Testis (tissue), 3 donors: ENCODE measurements around the gene MBNL3. TPM values are rescaled to one million over a fixed set of nuclear protein-coding genes. Genes with fewer than 3 reads are reported as not detected.

Experiments
- DNase-seq: peaks from one replicate; pipeline ENCODE4 v3.0.0-alpha.2; 2019
- H3K27ac ChIP-seq, 2 donors: fragments of 200-600 bp; sonication (generic); one replicate each; pipeline ENCODE4 v1.5.1; 2019
- H3K27me3 ChIP-seq: fragments of 200-600 bp; sonication (generic); one replicate; pipeline ENCODE4 v1.5.1; 2019
- H3K36me3 ChIP-seq: fragments of 200-600 bp; sonication (generic); one replicate; pipeline ENCODE4 v1.5.1; 2017; ENCODE audit warnings: low read depth; ENCODE audit errors: missing control alignments
- H3K4me1 ChIP-seq: fragments of 200-600 bp; sonication (generic); one replicate; pipeline ENCODE4 v1.5.1; 2019
- H3K4me3 ChIP-seq, 2 donors: fragments of 200-600 bp; sonication (generic); one replicate each; pipeline ENCODE4 v1.5.1; 2017 to 2019
- H3K9me3 ChIP-seq: fragments of 200-600 bp; sonication (generic); one replicate; pipeline ENCODE4 v1.5.1; 2017
- CTCF ChIP-seq, 3 experiments: fragments of 450-650 bp in 2 of 3; fragments of 200-600 bp in 1 of 3; sonication (generic) in 1 of 3; IDR thresholded peaks; one replicate each; pipeline ENCODE4 v1.5.1; 2016 to 2019; ENCODE audit warnings: antibody characterized with exemption in 3 of 3, mild to moderate bottlenecking in 2 of 3, moderate library complexity in 1 of 3
- POLR2A ChIP-seq: fragments of 450-650 bp; IDR thresholded peaks from one replicate; pipeline ENCODE4 v1.6.1; 2017; ENCODE audit warnings: antibody characterized with exemption, mild to moderate bottlenecking, moderate library complexity
- WGBS, 2 donors: methylation state at CpG; one replicate each; pipeline ENCODE4 v1.1.5; 2018; 5-methylcytosine and 5-hydroxymethylcytosine counted together
- intact Hi-C: fragments of 100-400 bp; cut with DNase I; formaldehyde crosslinking; loops from one replicate; pipeline ENCODE4 v1.15.1; 2023; ENCODE audit warnings: low total_unique reads
- polyA plus RNA-seq: library from polyadenylated mRNA; stranded (reverse); fragments of 350-450 nt; fragmentation: Illumina TruSeq; extraction: RNeasy Lipid Tissue Mini Kit (QIAGEN cat#74804); gene quantifications from one replicate; pipeline ENCODE4 v1.2.3, GENCODE V29; 2014; ENCODE audit warnings: low read depth, low replicate concordance; ENCODE audit not compliant: insufficient read depth
- total RNA-seq, 2 donors: library from RNA; depleted of rRNA; stranded (reverse); fragments of >200 nt; gene quantifications; one replicate each; pipeline ENCODE4 v1.2.3, GENCODE V29; 2016

Gene MBNL3
- total and polyA plus RNA-seq, 3 donors from 2014 or later: 86.5 to 319 (median 175) TPM

- WGBS, 2 donors: 66 to 67% methylated on average over 5 of the region's 5 CpGs
- DNase-seq: no peak
- Histone ChIP-seq H3K27ac (no peak overlapping the region), H3K36me3 (no peaks in the 10 kb centered on the region), H3K27me3 (no peaks in the 10 kb centered on the region), H3K9me3 (no peaks in the 10 kb centered on the region), H3K4me3 (no peak overlapping the region), H3K4me1 (no peaks in the 10 kb centered on the region)
- intact Hi-C loops: no loop called here
- TF ChIP-seq POLR2A (no peak), CTCF (IDR thresholded peaks at IDR 0.05) (no peak)
Measured at GRCh38 chrX:132423323-132423722, 65.5 kb downstream of the MBNL3 start.

DNA sequence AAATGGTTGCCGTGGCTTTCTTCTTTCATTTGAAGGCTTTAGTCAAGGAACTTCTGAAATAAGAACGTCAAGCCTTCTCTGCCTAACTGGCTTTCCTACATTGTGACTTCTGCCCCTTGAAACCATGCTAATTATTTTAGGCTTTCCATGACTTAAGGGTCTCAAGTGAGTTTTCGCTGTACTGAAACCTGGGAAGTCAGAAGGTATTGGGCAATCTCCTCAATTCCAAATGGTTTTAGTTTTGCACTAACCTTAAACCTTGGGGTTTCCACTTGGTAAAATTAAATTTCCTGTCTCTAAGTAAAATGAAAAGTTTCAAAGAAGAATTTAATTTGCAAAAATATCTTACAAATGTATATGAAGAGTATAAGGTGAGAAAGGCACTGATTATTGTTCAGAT is 73.8 kb downstream of the MBNL3 start:
- 93 to 97% methylated on average over 3 of the region's 3 CpGs for WGBS, 2 donors
- Histone ChIP-seq H3K9me3 (no peaks in the 10 kb centered on the region), H3K27me3 (no peaks in the 10 kb centered on the region), H3K4me1 (no peaks in the 10 kb centered on the region), H3K27ac (no peak overlapping the region), H3K36me3 (no peaks in the 10 kb centered on the region), H3K4me3 (no peak overlapping the region)
- no peak for DNase-seq
- TF ChIP-seq POLR2A: no peak
- no peak for TF ChIP-seq CTCF (IDR thresholded peaks at IDR 0.05)
- intact Hi-C loops: no loop called here

- H3K4me3 ChIP-seq: no peak overlapping the region
- intact Hi-C loops: no loop called here
- H3K9me3 ChIP-seq: no peaks in the 10 kb centered on the region
- 88 to 94% methylated on average over 2 of the region's 2 CpGs for WGBS, 2 donors
- H3K4me1 ChIP-seq: no peaks in the 10 kb centered on the region
- no peaks in the 10 kb centered on the region for H3K27me3 ChIP-seq
- no peaks in the 10 kb centered on the region for H3K36me3 ChIP-seq
- TF ChIP-seq POLR2A: no peak
- TF ChIP-seq CTCF (IDR thresholded peaks at IDR 0.05): no peak
- no peak overlapping the region for H3K27ac ChIP-seq
- no peak for DNase-seq
Measured at GRCh38 chrX:132414404-132414803, 74.4 kb downstream of the MBNL3 start.

GRCh38 chrX:132413459-132413858 is 75.4 kb downstream of the MBNL3 start:
- Histone ChIP-seq H3K4me3 (peak overlapping the region; percentile 6 to 55), H3K9me3 (no peaks in the 10 kb centered on the region), H3K27ac (no peak overlapping the region), H3K27me3 (no peaks in the 10 kb centered on the region), H3K4me1 (no peaks in the 10 kb centered on the region), H3K36me3 (no peaks in the 10 kb centered on the region)
- intact Hi-C loops: no loop called here
- DNase-seq: peak; percentile 78
- TF ChIP-seq CTCF (IDR thresholded peaks at IDR 0.05): no peak
- no peak for TF ChIP-seq POLR2A
- WGBS, 2 donors: 62 to 79% methylated on average over 3 to 7 of the region's 7 CpGs

DNA sequence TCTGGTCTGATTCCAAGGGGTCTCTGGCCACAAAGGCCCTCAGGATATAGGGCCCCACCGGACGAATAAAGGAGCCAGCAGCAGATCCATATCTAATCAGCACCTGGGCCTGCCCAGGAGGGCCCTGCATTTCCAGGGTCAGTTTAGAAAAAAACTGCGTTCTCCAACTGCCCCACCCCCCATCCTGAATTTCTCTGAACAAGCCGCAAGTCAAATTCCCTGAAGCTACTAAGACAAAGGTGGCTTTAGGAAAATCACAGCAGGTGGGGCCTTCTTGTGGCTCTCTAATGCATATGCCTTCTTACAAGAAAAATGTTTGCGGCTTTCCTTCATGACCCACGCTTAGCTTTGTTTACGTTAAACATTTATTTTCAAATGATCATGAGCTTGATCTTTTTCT is 76.6 kb downstream of the MBNL3 start:
- TF ChIP-seq CTCF (IDR thresholded peaks at IDR 0.05) (no peak), POLR2A (no peak)
- intact Hi-C loops: no loop called here
- no peak for DNase-seq
- WGBS, 2 donors: 64 to 76% methylated on average over 5 to 7 of the region's 7 CpGs
- no peaks in the 10 kb centered on the region for H3K9me3 ChIP-seq
- H3K4me3 ChIP-seq: peak overlapping the region; percentile 12 to 55
- H3K27ac ChIP-seq: peak overlapping the region; percentile 59 to 61
- H3K4me1 ChIP-seq: no peaks in the 10 kb centered on the region
- no peaks in the 10 kb centered on the region for H3K27me3 ChIP-seq
- no peaks in the 10 kb centered on the region for H3K36me3 ChIP-seq
